Endothelial cell (in vitro differentiated cells): Measurements from ENCODE around the gene ZC3H10. TPM values are rescaled to one million over a fixed set of nuclear protein-coding genes. Genes with fewer than 3 reads are reported as not detected.

ENCODE experiments used
- DNase-seq: peaks from one replicate; pipeline ENCODE4 v3.0.0; 2021; ENCODE audit warnings: low spot score
- H3K27ac Mint-ChIP-seq: one replicate; pipeline ENCODE4 v1.8.0; 2021; ENCODE audit warnings: mixed read lengths, inconsistent platforms; ENCODE audit not compliant: unreplicated experiment
- H3K27me3 Mint-ChIP-seq: one replicate; pipeline ENCODE4 v1.8.0; 2021; ENCODE audit warnings: mild to moderate bottlenecking, moderate library complexity, mixed read lengths, inconsistent platforms; ENCODE audit not compliant: unreplicated experiment
- H3K36me3 Mint-ChIP-seq: one replicate; pipeline ENCODE4 v1.8.0; 2021; ENCODE audit warnings: mild to moderate bottlenecking, low read depth, mixed read lengths, inconsistent platforms; ENCODE audit not compliant: unreplicated experiment
- H3K4me1 Mint-ChIP-seq: one replicate; pipeline ENCODE4 v1.8.0; 2021; ENCODE audit warnings: mild to moderate bottlenecking, mixed read lengths, inconsistent platforms; ENCODE audit not compliant: unreplicated experiment
- H3K4me3 Mint-ChIP-seq: one replicate; pipeline ENCODE4 v1.8.0; 2021; ENCODE audit warnings: mild to moderate bottlenecking, mixed read lengths, inconsistent platforms; ENCODE audit not compliant: unreplicated experiment
- H3K9me3 Mint-ChIP-seq: one replicate; pipeline ENCODE4 v1.8.0; 2021; ENCODE audit warnings: mixed read lengths, inconsistent platforms; ENCODE audit not compliant: unreplicated experiment
- total RNA-seq: library from RNA; stranded (reverse); fragmentation: NEBNext Ultra II Directional; extraction: Animal tissue kit (Norgen Biotek cat#: 25700); gene quantifications from one replicate; pipeline ENCODE4 v1.2.1, GENCODE V29; 2021; ENCODE audit not compliant: unreplicated experiment
- TF ChIP-seq, protein P1 (sequence below): fragments of 200-600 bp; sonication (generic); IDR thresholded peaks from one replicate; pipeline ENCODE4 v1.5.0; 2021; ENCODE audit warnings: antibody characterized with exemption; ENCODE audit not compliant: unreplicated experiment

ZC3H10 gene
- total RNA-seq, 1 donor from 2014 or later, result 10.4 TPM

DNA sequence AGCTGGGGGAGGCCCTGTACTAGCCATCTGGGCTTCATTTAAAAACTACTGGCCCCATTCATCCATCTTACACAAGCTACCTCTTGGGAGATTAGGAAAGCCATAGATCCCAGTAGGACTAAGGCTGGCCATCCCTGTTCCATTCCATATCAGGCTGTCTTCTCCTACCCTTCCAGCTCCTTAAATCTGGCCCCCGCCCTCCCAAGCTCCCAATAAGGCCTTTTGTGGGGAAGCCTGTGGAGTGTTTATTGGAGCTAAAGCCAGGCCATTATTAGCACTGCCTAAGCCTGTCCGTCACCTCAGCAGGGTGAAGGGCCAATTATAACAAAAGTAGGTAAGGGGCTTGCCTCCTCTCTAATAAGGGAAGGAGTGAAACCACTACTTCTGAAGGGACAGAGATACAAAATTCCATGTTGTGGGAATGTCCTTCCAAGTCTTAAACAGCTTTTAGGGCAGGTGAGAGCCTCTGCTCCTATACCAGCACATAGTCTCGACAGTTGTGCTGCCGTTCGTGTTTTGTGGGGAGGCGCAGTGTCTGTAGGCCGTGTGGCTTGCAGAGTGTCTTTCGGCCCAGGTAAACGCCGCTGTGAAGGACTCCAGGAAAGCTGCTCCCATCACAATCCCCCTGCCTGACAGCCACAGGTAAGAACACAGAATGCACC lies 43.8 kb downstream of the ZC3H10 start:
- Mint-ChIP-seq H3K36me3 (peaks cover 64% of the 10 kb centered on the region), H3K4me3 (peak overlapping the region; percentile 100), H3K27ac (peak overlapping the region; percentile 93), H3K4me1 (peaks cover 40% of the 10 kb centered on the region), H3K27me3 (peaks cover 62% of the 10 kb centered on the region), H3K9me3 (no peaks in the 10 kb centered on the region)
- DNase-seq, result no peak
- TF ChIP-seq, protein P1, sequence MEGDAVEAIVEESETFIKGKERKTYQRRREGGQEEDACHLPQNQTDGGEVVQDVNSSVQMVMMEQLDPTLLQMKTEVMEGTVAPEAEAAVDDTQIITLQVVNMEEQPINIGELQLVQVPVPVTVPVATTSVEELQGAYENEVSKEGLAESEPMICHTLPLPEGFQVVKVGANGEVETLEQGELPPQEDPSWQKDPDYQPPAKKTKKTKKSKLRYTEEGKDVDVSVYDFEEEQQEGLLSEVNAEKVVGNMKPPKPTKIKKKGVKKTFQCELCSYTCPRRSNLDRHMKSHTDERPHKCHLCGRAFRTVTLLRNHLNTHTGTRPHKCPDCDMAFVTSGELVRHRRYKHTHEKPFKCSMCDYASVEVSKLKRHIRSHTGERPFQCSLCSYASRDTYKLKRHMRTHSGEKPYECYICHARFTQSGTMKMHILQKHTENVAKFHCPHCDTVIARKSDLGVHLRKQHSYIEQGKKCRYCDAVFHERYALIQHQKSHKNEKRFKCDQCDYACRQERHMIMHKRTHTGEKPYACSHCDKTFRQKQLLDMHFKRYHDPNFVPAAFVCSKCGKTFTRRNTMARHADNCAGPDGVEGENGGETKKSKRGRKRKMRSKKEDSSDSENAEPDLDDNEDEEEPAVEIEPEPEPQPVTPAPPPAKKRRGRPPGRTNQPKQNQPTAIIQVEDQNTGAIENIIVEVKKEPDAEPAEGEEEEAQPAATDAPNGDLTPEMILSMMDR, result no peak

DNA sequence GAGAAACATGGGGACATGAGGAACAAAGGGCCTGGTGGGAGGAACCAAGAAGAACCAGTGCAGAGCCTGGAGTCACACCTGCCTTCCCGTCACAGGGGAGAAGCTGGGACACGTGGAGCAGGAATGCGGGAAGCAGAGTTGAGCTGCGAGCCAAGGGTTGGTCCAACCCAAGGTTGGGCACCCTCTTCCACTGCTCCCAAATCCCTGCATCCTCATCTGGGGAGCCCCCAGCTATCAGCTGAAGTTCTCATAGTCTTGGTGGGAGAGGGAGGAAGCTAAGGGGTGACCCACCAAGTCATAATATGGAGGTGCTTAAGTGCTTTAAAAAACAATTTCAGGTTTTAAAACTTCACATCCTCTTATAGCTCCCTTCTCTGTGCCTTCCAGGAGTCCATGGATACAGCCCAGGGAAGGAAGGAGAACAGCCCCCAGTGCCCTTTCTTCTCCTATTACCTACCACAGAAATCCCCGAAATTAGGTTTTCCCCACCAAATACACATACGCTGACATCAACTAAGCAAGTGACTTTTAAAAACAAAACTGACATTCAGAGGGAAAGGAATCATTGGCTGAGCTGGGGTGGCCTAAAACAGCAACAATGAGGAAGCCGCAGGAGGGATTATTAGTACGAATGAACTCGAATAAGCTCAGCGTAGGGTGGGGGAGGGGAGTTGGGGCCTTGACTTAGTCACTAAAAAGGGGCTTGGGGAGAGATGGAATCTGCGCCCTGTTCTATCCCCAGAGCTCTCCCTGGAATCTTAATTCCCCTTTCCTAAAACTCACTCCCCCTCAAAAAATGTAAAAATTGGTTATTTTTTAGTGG lies 44.6 kb downstream of the ZC3H10 start:
- H3K4me3 Mint-ChIP-seq, result peak overlapping the region; percentile 100
- H3K36me3 Mint-ChIP-seq, result peaks cover 69% of the 10 kb centered on the region
- H3K4me1 Mint-ChIP-seq, result peaks cover 37% of the 10 kb centered on the region
- TF ChIP-seq, protein P1, result no peak
- H3K9me3 Mint-ChIP-seq, result no peaks in the 10 kb centered on the region
- DNase-seq, result no peak
- peak overlapping the region; percentile 71 for H3K27ac Mint-ChIP-seq
- peaks cover 55% of the 10 kb centered on the region for H3K27me3 Mint-ChIP-seq

DNA sequence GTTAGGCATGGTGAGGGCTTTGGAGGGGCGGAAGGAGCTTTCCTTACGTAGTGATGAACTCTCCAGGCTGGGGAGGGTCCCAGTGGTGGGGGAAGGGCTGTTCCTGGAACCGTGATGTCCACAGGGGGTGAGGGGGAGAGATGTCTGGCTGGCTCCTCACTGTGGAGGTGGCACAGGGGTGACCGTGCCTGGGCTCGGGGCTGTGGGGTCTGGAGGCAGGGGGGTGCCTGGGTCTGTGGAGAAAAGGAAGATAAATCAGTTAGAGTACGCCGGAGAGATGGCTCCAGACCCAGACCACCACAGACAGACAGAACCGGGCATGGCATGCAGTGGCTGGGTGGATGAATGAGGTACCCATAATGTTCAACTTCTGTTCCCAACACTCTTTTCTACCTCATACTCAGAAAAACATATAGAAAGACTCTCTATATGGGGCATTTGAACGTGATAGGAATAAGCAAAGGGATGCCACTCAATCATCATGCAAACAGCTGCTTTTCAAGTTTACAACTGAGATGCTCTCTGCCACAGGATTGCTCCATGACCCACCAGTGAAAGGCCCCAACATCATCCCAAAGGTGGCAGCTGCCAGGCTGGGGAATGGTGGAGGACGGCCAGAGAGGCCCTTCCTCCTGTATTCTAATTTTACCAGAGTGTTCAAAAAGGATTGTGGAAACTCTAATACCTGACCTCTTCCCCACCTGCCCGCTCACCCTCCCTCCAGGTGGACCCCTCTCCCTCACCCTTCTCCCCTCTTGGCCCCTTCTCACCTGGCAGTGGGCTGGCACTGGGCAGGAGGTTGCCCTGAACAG lies 45.7 kb downstream of the ZC3H10 start:
- H3K36me3 Mint-ChIP-seq, result peaks cover 67% of the 10 kb centered on the region
- H3K4me3 Mint-ChIP-seq, result peak overlapping the region; percentile 56
- TF ChIP-seq, protein P1, result no peak
- H3K4me1 Mint-ChIP-seq, result peaks cover 34% of the 10 kb centered on the region
- peaks cover 50% of the 10 kb centered on the region for H3K27me3 Mint-ChIP-seq
- H3K27ac Mint-ChIP-seq, result peak overlapping the region; percentile 75
- DNase-seq, result no peak
- H3K9me3 Mint-ChIP-seq, result no peaks in the 10 kb centered on the region

DNA sequence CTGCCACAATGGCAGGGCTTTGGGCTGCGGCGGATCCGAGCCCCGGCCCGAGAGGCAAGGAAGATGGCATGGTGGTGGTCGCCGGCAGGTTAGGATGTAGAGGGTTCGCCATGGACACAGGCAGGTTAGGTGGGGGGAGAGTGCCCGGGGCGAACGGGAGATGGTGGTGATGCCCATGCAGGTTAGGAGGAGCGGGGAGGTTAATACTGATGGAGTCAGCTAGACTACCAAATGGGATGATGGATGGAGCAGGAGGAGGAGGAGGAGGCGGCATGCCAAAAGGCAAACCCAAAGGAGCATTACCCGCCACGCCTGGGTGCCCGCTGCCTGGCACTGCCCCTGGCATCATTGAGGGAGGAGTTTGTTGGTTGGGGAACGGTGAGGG lies 46.3 kb downstream of the ZC3H10 start:
- peak overlapping the region; percentile 75 for H3K27ac Mint-ChIP-seq
- H3K4me1 Mint-ChIP-seq, result peaks cover 31% of the 10 kb centered on the region
- H3K9me3 Mint-ChIP-seq, result no peaks in the 10 kb centered on the region
- peak overlapping the region; percentile 25 for H3K4me3 Mint-ChIP-seq
- no peak for DNase-seq
- TF ChIP-seq, protein P1, result no peak
- H3K27me3 Mint-ChIP-seq, result peaks cover 44% of the 10 kb centered on the region
- H3K36me3 Mint-ChIP-seq, result peaks cover 64% of the 10 kb centered on the region
